GM19025 (cell line): ENCODE data around the gene ZNF148.

Source experiments
- ATAC-seq: cut with Tn5 transposase; IDR thresholded peaks from one replicate; pipeline ENCODE4 v1.9.1; 2021; ENCODE audit warnings: mild to moderate bottlenecking, low read depth, moderate library complexity; ENCODE audit not compliant: unreplicated experiment

ZNF148 gene

DNA sequence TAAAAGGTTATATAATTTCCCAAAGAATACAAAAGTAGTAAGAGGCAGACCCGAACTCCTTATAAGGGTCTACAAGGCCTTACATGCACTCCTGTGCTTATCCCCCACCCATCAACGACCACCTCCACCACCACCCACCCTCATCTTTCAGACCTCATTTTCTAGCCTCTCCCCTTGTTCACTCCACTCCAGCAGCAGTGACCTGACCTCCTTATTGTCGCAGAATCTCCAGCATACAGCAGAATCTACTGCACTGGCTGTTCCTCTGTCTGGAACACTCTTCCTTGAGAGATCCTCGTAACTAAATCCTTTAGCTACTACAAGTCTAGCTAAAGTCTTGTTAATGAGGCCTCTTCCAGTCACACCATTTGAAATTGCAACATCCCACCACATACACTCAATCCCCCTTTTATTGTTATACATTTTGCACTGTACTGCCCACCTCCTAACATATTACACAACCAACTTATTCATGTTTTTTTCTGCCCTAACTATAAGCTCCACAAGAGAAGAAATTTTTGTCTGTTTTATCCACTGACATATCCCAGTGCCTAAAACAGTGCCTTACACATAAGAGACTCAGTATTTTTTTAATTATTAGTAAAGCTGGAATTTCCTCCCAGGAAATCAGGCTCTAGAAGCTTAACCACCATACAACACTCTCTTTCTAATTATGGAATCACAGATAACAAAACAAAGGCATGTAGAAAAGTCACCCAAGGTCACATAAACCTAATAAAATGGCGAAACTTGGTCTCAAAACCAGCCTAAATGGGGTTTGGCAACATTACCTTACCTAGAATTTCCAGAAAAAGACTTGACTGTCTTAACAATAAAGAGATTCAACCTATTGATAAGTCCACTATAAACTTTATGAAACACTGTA is 40.2 kb downstream of the ZNF148 start:
- ATAC-seq = no peak

DNA sequence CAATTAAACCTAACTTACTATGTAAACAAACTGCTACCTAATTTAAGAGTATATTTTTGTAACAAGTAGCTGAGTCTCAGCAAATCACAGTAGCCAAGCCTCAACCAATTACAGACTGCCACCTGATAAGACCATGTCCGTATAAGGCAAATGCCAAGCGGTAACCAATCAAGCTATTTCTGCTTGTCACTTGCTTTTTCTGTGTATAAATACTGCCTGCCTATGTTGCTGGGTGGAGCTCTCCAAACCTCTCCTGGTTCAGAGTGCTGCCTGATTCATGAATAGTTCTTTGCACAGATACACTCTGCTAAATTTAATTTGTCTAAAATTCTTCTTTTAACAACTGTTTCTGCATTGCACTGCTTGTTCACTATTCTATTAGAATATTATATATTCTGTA is 42.6 kb downstream of the ZNF148 start:
- ATAC-seq = no peak

DNA sequence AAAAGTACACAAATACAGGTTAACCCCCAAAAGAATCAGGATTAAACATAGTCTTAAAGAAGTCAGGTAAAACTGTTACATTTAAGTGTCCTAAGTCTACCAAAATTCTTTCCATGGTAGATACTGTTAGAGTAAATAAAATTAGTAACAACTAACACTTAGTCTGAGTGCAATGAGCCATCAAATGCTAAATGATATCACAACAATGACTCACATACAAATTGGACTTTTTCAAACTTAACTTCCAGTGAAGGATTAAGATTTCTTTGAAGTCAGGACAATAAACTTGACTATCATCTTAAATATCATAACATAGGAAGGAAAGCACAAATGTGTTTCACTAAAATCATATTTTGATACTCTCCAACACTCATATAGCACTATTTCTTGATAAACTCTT is 43.9 kb downstream of the ZNF148 start:
- no peak for ATAC-seq

DNA sequence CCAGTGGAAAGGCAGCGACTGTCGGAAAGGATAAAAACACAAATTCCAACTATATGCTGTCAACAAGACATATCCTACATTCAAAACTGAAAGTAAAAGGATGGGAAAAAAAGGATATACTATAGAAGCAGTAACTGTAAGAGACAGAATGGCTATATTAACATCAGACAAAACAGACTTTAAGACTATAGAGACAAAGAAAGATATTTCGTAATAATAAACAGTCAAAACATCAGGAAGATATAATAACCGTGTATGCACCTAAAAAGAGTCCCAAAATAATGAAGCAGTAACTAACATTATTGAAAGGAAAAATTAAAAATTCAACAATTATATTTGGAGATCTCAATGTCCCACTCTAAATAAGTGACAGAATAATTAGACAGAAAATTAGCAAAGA is 48.2 kb downstream of the ZNF148 start:
- no peak for ATAC-seq

DNA sequence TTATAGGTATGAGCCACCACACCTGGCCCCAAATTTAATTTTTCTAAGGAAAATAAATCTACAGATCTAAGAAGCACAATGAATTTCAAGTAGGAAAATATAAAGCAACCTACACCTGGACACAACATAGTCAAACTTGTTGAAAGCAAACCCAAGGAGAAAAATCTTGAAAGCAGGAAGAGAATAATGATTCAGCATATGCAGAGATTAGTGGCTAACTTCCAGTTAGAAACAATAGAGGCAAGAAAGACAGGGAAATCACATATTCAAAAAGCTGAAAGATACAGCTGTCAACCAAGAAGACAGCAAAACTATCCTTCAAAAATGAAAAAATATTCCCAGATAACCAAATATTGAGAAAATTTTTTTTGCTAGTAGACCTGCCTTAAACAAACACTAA is 49.4 kb downstream of the ZNF148 start:
- ATAC-seq = no peak

DNA sequence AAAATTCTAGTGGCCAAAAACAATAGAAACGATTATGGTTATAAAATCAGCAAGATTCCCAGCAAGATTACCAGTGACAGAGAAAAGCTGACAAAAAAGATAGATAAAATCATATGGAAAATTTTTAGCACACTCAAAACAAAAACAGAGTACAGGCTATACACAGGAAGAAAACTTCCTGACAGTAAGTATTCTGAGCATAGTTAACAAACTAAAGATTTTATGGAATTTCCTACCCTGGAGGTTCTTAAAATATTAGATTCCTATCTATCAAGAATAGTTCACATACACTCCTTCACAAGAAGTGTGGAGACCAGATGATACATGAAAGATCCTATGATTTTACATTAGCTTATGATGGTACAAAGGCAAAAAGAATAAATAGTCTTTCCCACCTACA is 50.8 kb downstream of the ZNF148 start:
- no peak for ATAC-seq

DNA sequence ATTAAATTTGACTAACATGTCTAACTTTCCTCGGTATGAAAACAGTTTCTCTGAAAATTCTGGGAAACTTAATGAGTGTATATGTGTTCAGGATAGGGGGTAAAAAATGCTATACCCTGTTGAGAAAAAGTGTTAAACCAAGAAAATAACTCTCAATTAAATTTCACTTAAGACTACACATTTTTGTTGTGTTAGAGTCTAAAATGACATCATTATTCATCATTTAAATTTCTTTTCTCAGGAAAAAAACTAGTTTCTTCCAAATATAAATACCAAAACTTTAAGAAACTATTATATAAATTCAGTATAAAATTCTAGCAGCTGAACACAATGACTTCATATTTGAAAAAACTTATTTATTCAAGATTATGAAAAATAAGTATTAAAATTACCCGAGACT is 52.2 kb downstream of the ZNF148 start:
- ATAC-seq = no peak

DNA sequence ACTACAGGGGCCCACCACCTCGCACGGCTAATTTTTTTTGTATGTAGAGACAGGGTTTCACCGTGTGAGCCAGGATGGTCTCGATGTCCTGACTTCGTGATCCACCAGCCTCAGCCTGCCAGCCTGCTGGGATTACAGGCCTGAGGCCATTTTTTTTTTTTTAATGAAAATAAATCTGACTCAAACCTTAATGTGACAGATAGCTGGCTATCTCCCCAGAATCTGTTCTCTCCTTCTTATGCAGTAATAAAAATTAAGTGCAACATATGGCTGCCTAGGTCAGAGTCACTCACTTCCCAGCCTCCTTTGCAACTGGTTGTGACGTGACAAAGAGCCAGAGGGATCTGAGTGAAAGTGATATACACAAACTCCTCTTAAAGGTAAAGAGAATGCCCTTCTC is 53.0 kb downstream of the ZNF148 start:
- ATAC-seq = no peak

DNA sequence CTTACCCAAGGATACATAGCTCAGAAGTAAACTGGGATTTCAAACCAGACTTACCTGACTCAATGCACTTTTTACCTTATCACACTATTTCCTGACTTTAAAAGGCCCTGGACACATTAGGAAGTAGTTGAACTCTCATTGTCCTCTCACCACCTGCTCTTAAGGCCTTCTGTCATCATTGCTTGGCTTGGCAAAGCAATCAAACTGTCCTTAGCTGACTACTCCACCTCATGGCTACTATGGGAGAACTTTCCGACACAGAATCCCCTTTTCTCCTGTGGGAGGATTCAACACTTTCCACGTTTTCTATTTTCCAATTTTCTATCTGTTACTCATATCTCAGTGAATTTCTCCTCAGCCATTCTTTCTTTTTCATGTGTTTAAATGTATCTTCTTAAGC is 55.4 kb downstream of the ZNF148 start:
- no peak for ATAC-seq

DNA sequence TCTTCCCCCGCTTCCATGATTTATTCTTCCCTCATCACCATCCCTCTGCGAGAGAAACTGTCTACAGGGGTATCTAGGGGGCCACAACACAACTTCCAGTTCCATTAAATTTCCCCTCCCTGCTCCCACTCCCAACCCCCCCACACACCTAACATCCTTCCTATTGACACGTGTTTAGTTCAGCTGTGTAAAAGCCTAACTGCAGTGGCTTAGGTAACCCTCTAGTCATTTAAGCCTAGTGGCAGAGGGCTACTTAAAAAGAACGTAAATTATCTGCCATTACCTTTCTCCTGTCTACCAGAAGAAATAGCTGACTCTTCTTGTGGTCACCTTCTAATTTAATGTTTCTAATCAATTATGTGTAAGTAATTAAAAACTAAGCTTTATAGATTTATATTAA is 56.3 kb downstream of the ZNF148 start:
- ATAC-seq = no peak

DNA sequence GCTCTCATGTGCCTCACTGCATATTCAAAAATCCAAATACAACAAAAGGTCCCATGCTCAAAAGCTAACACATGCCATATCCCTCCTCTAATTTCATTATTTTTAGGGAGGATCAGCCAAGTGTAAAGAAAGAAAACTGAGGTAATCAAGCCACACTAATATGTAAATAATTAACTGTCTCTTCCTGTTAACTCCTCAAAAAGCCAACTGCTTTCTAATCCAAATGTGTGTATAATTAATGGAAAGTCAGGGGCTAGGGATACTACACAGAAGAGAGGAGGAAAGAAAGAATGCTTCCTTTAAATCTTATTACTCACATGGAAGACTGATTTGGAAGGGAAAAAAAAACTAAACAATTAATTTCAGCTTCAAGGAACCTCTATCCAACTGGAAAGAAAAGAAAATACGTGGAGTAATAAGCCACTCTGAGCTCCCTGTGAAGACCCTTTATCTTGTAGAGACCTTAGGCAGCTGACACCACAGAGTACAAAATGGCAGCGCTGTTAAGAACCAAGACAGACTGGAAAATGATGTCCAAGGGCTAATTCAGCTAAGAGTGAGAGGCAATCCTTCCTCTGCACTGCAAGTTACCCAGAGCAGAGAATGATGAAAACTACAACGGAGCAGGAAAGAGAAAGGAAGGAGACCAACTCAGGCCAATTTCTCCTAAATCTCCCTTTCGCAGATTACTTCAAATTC is 56.8 kb downstream of the ZNF148 start:
- ATAC-seq = no peak

DNA sequence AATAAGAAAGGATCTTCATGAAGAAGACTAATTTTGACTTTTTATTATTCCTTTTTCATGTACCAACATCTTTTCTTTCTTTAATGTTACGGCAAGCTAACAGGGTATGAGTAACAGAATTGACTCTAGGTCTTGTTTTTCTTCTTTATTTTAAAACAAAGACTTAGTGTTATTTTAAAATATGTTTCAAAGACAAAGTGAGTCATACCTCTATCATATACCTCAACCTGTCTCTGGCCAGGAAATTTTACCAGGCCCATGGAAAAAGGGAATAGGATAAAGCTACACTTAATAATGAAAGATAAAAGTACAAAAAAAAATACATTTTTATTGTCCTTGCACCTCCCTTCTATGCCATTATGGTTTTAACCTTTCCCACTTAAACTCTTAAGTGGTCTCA is 57.4 kb downstream of the ZNF148 start:
- no peak for ATAC-seq

DNA sequence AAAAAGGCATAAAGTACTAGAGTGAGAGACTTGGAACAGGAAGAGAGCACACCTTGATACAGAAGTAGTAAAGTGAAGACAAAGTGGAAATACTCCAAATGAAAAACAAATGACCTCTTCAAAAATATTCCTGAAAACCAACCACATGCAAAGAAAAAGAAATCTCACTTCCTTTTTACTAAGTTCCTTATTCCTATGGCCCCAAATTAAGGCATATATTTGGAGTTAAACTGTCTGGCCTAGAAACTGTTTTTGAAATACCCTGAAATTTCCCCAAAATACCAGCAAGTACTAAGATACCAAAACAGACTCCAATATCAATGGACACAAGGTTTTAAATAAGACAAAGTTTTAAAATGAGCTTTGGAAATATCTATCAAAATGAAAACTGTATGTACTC is 58.2 kb downstream of the ZNF148 start:
- no peak for ATAC-seq

DNA sequence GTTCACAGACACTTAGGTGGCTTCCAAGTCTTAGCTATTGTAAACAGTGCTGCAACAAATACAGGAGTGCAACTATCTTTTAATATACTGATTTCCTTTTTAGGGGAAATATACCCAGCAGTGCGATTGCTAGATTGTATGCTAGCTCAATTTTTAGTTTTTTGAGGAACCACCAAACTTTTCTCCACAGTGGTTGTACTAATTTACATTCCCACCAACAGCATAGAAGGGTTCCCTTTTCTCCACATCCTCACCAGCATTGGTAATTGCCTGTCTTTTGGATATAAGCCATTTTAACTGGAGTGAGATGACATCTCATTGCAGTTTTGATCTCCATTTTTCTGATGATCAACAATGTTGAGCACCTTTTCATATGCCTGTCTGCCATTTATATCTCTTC is 58.9 kb downstream of the ZNF148 start:
- ATAC-seq = no peak

DNA sequence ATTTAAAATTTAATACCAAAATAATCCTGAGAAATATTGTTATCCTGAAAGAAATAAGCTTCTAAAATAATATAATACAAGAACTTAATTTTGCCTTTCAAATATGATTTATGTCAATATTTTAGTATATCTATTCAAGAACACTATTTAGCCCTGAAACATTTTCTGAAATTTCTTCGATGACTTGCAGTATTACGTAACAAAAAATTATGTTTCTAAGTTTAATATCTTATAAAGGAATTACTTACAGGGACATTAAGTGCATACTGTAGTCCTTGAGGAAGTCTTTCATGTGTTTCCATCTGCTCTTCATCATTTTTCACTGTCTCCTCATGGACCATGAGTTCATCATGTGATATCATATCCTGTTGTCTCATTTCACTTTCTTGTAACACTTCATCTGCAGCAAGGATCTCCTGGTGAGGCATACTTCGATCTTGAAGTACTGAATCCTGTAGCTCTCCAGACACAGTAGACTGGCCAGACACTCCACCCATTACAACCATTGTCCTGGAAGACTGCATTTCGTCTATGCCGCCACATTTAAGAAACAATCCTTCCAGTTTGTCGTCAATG is 62.0 kb downstream of the ZNF148 start:
- ATAC-seq = no peak

DNA sequence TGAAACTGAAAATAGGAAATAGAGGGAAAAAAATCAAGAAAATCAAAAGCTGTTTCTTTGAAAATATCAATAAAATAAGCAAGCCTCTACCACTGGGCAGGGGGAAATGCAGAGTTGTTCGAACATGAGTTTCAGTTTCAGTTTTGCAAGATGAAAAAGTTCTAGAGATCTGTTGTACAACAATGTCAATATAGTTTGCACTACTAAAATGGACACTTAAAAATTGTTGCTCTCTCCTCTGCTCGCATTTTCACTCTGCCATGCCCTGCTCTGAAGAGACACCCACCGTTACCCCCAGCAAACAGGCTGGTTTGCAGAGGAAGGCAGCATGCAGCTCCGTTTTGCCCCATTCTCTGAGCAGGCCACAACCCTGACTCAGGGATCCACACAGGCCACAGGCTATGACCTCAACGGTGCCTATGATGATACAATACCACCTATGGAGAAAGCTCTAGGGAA is 64.5 kb downstream of the ZNF148 start:
- ATAC-seq = no peak

DNA sequence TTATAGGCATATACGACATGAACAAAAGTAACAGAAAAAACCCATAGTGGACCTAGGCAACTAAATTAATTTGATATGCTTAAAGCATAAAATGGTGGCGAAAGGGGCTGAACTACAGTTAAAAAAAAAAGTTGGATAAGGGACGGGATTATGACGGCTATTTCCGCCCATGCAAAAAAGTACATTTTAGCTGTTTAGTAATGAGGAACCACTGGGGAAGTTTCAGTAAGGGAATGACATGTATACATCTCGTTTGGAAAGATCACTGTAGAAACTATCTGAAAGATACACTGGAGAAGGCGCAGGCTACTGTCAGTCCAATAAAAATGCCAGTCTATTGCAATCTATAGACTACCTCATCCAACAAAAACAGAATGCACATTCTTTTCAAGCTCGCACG is 65.6 kb downstream of the ZNF148 start:
- ATAC-seq = no peak

DNA sequence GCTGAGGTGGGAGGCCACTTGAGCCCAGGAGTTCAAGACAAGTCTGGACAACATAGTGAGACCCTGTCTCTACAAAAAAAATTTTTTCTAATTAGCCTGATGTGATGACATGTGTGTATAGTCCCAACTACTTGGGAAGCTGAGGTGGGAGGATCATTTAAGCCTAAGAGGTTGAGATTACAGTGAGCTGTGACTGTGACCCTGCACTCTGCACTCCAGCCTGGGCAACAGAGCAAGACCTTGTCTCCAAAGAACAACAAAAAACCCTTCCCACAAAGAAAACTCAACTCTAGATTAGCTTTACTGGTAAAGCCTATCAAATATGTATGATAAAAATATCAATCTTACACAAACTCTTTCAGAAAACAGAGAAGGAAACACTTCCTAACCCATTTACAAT is 68.5 kb downstream of the ZNF148 start:
- no peak for ATAC-seq

DNA sequence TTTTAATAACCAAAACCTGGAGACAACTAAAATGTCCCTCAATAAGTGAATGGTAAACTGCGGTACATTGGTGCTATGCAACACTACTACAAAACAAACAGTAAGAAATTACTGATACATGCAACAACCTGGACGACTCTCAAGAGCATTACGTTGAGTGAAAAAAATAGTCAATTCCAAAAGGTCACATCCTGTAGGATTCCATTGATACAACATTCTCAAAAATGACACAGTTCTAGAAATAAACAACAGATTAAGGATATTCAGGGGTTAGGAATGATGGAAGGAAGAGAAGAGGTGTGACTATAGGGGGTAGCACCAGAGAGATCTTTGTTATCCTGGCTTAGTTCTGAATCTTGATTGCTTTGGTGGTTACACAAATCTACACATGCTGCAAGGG is 72.2 kb downstream of the ZNF148 start:
- ATAC-seq = no peak

DNA sequence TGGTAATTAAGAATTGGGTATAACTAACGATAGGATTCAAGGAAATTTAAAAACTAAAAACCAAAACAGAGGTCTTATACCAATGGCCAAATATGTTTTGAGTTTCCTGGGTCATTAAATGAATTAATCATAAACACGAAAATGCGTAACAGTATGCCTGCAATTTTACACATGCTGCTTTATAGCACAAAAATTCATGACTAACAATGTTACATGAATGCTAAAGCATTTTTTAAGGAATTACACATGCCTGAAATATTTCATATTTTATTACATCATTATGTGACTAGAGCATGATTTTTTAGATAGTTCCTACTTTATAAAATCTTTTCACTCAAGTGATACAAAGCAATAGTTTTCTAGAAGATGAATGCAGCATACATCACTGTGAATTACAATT is 74.7 kb downstream of the ZNF148 start:
- ATAC-seq = no peak

DNA sequence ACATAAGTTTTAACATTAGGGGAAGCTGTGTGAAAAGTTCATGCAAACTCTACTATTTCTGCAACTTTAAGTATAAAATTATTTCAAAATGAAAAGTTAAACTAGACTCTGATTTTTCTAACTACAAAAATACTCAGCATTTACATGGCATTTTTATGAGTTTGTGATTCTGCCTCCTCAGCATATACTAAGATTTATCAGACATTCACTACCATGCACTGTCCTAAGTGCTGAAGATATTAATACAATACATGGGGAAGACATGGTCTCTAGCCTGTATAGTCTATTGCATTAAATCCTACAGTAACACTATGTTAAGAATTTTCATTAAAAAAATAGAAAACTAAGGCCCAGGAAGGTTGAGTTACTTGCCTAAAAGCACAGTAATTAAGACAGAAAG is 80.7 kb downstream of the ZNF148 start:
- ATAC-seq = no peak

DNA sequence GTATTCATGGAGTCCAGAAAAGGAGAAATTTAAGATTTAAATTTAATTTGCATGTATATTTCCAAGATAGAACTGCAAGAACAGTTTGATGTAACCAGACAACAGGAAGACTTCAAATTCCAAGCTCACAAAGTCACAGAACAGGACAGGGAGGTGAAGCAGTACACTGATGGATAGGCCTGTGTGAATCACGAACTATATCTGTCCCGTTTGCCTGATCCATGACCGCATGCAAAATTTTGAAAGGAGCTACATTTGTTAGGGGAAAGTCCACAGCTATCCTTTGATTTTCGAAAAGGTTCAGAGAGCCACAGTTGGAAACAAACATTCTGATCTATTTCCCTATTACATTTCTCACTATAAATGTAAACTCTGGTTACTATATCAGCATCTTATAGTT is 83.1 kb downstream of the ZNF148 start:
- ATAC-seq = no peak
